HepG2 (cell line): ENCODE measurements around the gene BEAN1. TPM values are rescaled to one million over a fixed set of nuclear protein-coding genes. Genes with fewer than 3 reads are reported as not detected.

Experiments used
- HDAC2 ChIP-seq: sonication (generic); formaldehyde crosslinking; IDR thresholded peaks from 2 replicates; pipeline ENCODE4 v1.4.0; 2020; ENCODE audit warnings: missing genetic modification reagents
- KLF6 ChIP-seq: IDR thresholded peaks from 2 replicates; pipeline ENCODE4 v1.8.0; 2016; ENCODE audit warnings: missing biosample characterization, missing genetic modification reagents
- NRL ChIP-seq: sonication (generic); formaldehyde crosslinking; IDR thresholded peaks from 2 replicates; pipeline ENCODE4 v1.5.0; 2020; ENCODE audit warnings: missing genetic modification reagents, mild to moderate bottlenecking, moderate library complexity, borderline replicate concordance
- POLR2AphosphoS2 ChIP-seq: IDR thresholded peaks from 2 replicates; pipeline ENCODE4 v1.6.1; 2011; ENCODE audit warnings: low read depth, low read length, improper control_type of control experiment
- SMAD9 ChIP-seq: sonication (generic); formaldehyde crosslinking; IDR thresholded peaks from 2 replicates; pipeline ENCODE4 v1.5.1; 2020; ENCODE audit warnings: mild to moderate bottlenecking, missing genetic modification reagents
- STAT6 ChIP-seq: sonication (generic); formaldehyde crosslinking; IDR thresholded peaks from 2 replicates; pipeline ENCODE4 v1.4.0; 2020; ENCODE audit warnings: missing genetic modification reagents, mild to moderate bottlenecking, borderline replicate concordance
- TARDBP ChIP-seq: sonication (generic); formaldehyde crosslinking; IDR thresholded peaks from 2 replicates; pipeline ENCODE4 v1.8.0; 2022; ENCODE audit warnings: mild to moderate bottlenecking, missing genetic modification reagents
- ZBTB33 ChIP-seq: sonication (generic); formaldehyde crosslinking; IDR thresholded peaks from 2 replicates; pipeline ENCODE4 v1.4.0; 2020; ENCODE audit warnings: missing genetic modification reagents
- ZBTB8A ChIP-seq: sonication (generic); formaldehyde crosslinking; IDR thresholded peaks from 2 replicates; pipeline ENCODE4 v1.4.0; 2020; ENCODE audit warnings: mild to moderate bottlenecking, low read depth, missing genetic modification reagents, borderline replicate concordance
- ZFP37 ChIP-seq: sonication (generic); formaldehyde crosslinking; IDR thresholded peaks from 2 replicates; pipeline ENCODE4 v1.4.0; 2020; ENCODE audit warnings: missing genetic modification reagents, borderline replicate concordance
- ZNF224 ChIP-seq: sonication (generic); formaldehyde crosslinking; IDR thresholded peaks from 2 replicates; pipeline ENCODE4 v1.5.0; 2020; ENCODE audit warnings: mild to moderate bottlenecking, missing genetic modification reagents
- ZNF280B ChIP-seq: sonication (generic); formaldehyde crosslinking; IDR thresholded peaks from 2 replicates; pipeline ENCODE4 v1.5.0; 2020; ENCODE audit warnings: missing genetic modification reagents, mild to moderate bottlenecking, borderline replicate concordance
- ZNF33B ChIP-seq: sonication (generic); formaldehyde crosslinking; IDR thresholded peaks from 2 replicates; pipeline ENCODE4 v1.5.1; 2020; ENCODE audit warnings: mild to moderate bottlenecking, missing genetic modification reagents
- ZNF614 ChIP-seq: IDR thresholded peaks from 2 replicates; pipeline ENCODE4 v1.6.1; 2018; ENCODE audit warnings: missing biosample characterization, missing genetic modification reagents, inconsistent platforms, borderline replicate concordance
- ZNF782 ChIP-seq: sonication (generic); formaldehyde crosslinking; IDR thresholded peaks from 2 replicates; pipeline ENCODE4 v1.4.0; 2020; ENCODE audit warnings: missing genetic modification reagents, mild to moderate bottlenecking, borderline replicate concordance
- ZNF839 ChIP-seq: sonication (generic); formaldehyde crosslinking; IDR thresholded peaks from 2 replicates; pipeline ENCODE4 v1.4.0; 2020; ENCODE audit warnings: missing genetic modification reagents, mild to moderate bottlenecking, borderline replicate concordance
- ZNF883 ChIP-seq: sonication (generic); formaldehyde crosslinking; IDR thresholded peaks from 2 replicates; pipeline ENCODE4 v1.5.1; 2020; ENCODE audit warnings: mild to moderate bottlenecking, missing genetic modification reagents; ENCODE audit errors: not compliant biosample characterization
- polyA plus RNA-seq, 8 experiments: library from polyadenylated mRNA; depleted of rRNA in 3 of 8; stranded (reverse) in 7 of 8; unstranded in 1 of 8; fragments of >200 nt; fragmentation: Illumina TruSeq in 4 of 8; extraction: Trizol in 4 of 8; gene quantifications; 2 replicates each; pipeline versions ENCODE4 v1.2.1 to v1.2.3, GENCODE V29; 2011 to 2016; ENCODE audit warnings: low read depth in 4 of 8, missing spikeins in 1 of 8, mixed read lengths in 1 of 8; ENCODE audit not compliant: insufficient read depth in 1 of 8
- total RNA-seq, 5 experiments: library from RNA; depleted of rRNA; stranded (reverse); fragments of >200 nt; fragmentation: Illumina TruSeq; extraction: Trizol; gene quantifications; 2 replicates each; pipeline ENCODE4 v1.2.3, GENCODE V29; 2016; ENCODE audit warnings: low read depth in 1 of 5

Gene BEAN1
- total and polyA plus RNA-seq, 2 of the 13 experiments (the other 11 are each of a cell fraction or from before 2014, with no cell fraction given): 0.53 to 1.4 TPM

- TF ChIP-seq ZNF280B (0 out of 2 replicates have a peak, but pooled peaks have one; percentile 55), NRL (CRISPR knock-in tag) (0 out of 2 replicates have a peak, but pooled peaks have one; percentile 30), STAT6 (no peak), HDAC2 (CRISPR knock-in tag) (no peak), ZFP37 (CRISPR knock-in tag) (no peak), ZNF33B (no peak), ZNF614 (CRISPR knock-in tag) (no peak), ZNF782 (CRISPR knock-in tag) (peak; percentile 30; the same call in 1 of the 2 replicates), ZBTB33 (CRISPR knock-in tag) (no peak; the same call in 1 of the 2 replicates), ZNF839 (no peak), ZNF224 (no peak), TARDBP (CRISPR knock-in tag) (0 out of 2 replicates have a peak, but pooled peaks have one; percentile 25), SMAD9 (CRISPR knock-in tag) (no peak), ZBTB8A (CRISPR knock-in tag) (no peak), POLR2AphosphoS2 (no peak), ZNF883 (CRISPR knock-in tag) (no peak), KLF6 (CRISPR knock-in tag) (no peak)
Measured at GRCh38 chr16:66483689-66484452, 56.8 kb downstream of the BEAN1 start (continued).
